Measurements from ENCODE around the gene SLC25A29.

DNA sequence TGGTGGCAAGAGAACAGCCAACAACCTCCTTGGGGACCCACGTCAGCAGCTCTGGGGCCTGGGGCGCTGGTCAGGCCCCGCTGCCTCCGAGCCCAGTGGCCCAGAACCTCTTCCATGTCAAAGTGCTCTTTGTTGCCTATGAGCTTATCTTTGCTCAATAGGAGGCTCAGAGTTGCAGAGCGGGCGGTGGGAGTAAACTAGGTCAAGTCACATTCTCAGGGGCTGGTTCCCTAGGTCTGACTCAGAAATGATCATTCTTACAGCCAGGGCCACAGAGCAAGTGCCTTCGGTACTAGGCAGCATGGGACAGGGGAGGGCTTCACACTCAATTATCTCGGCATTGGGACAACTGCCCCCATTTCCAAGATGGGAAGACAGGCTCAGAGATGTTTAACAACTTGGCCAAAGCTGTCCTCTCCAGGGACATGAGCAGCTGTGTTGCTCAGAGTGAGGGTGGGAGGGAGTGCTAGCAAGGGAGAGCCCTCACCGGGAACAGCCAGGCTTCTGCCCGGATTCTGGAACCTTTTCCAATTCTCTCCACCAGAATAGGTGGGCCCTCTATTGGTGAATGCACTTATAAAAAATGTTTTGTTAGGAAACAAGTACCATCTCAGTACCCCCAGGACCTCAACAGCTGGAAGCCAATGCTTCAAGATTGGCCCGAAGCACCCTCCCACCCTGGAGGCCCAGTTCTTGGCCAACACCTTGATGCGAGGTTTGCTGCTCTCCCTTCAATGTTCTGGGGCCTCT is 11.9 kb downstream of the SLC25A29 start:
- TF ChIP-seq EP300 (IDR thresholded peaks at IDR 0.05): no peak
- TF ChIP-seq, protein P1, sequence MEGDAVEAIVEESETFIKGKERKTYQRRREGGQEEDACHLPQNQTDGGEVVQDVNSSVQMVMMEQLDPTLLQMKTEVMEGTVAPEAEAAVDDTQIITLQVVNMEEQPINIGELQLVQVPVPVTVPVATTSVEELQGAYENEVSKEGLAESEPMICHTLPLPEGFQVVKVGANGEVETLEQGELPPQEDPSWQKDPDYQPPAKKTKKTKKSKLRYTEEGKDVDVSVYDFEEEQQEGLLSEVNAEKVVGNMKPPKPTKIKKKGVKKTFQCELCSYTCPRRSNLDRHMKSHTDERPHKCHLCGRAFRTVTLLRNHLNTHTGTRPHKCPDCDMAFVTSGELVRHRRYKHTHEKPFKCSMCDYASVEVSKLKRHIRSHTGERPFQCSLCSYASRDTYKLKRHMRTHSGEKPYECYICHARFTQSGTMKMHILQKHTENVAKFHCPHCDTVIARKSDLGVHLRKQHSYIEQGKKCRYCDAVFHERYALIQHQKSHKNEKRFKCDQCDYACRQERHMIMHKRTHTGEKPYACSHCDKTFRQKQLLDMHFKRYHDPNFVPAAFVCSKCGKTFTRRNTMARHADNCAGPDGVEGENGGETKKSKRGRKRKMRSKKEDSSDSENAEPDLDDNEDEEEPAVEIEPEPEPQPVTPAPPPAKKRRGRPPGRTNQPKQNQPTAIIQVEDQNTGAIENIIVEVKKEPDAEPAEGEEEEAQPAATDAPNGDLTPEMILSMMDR (IDR thresholded peaks at IDR 0.05): no peak
- no peak for TF ChIP-seq POLR2A (IDR thresholded peaks at IDR 0.05)
